Activated naive CD8-positive, alpha-beta T cell treated with anti-CD3 and anti-CD28 coated beads, Interleukin-2, amount 50 U/mL, for 24 hours (primary cell): ENCODE measurements around the gene AXIN1.
"Not testable (repeated sequence)": the region's sequence is repeated elsewhere in the genome, so short reads cannot be mapped to it uniquely, and the experiment has no call there.

Experiments used
- ATAC-seq: fragments of 150-1000 bp; cut with Tn5 transposase; one replicate; pipeline ENCODE4 v1.10.0; 2021
- DNase-seq: peaks from one replicate; pipeline ENCODE4 v3.0.0; 2021
- H3K27ac Mint-ChIP-seq: one replicate; pipeline ENCODE4 v1.8.0; 2021; ENCODE audit warnings: mild to moderate bottlenecking, mixed read lengths
- H3K27me3 Mint-ChIP-seq: one replicate; pipeline ENCODE4 v1.8.0; 2021; ENCODE audit warnings: mixed read lengths
- H3K36me3 Mint-ChIP-seq: one replicate; pipeline ENCODE4 v1.8.0; 2021; ENCODE audit warnings: low read depth, mixed read lengths
- H3K4me1 Mint-ChIP-seq: one replicate; pipeline ENCODE4 v1.8.0; 2021; ENCODE audit warnings: mixed read lengths
- H3K4me3 Mint-ChIP-seq: one replicate; pipeline ENCODE4 v1.8.0; 2021; ENCODE audit warnings: mild to moderate bottlenecking, moderate library complexity, mixed read lengths
- H3K9me3 Mint-ChIP-seq: one replicate; pipeline ENCODE4 v1.8.0; 2021; ENCODE audit warnings: mixed read lengths

Gene AXIN1

DNA sequence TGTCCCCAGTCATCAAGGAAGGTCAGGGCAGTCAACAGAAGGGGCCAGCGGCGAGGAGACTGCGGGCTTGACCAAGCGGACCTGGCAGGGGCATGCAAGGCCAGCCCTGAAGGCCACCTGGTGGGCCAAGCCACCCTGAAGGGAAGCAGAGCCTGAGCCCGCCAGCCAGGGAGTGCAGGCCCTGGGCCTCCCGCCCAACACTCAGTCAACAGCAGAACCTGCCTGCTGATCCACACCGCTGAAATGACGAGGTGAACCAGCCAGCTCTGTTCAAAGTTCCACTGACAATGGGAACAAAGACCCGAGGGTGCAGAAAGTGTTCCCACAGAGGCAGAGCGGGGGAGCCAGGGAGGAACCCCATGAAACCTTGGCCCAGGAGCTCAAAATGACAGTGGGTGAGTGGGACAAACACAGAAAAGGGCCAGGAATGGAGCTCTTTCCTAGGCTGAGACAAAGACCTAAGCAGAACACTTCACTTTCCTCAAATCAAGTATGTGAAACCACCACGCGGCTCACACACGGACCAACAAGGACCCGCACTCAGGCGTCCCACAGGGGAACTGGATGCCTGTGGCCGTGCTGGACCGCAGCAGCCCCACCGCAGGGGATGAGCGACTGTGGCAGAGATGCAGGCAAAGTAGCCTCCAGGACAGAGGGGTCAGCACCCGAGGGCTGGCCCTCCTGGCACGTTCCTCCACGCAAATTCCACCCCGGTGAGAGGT, 12.0 kb downstream of the AXIN1 start:
- Mint-ChIP-seq H3K27ac (no peak overlapping the region), H3K27me3 (no peaks in the 10 kb centered on the region), H3K9me3 (no peaks in the 10 kb centered on the region), H3K4me3 (no peak overlapping the region), H3K4me1 (peaks cover 76% of the 10 kb centered on the region), H3K36me3 (peaks cover 18% of the 10 kb centered on the region)
- DNase-seq (no peak), ATAC-seq (no peak)

DNA sequence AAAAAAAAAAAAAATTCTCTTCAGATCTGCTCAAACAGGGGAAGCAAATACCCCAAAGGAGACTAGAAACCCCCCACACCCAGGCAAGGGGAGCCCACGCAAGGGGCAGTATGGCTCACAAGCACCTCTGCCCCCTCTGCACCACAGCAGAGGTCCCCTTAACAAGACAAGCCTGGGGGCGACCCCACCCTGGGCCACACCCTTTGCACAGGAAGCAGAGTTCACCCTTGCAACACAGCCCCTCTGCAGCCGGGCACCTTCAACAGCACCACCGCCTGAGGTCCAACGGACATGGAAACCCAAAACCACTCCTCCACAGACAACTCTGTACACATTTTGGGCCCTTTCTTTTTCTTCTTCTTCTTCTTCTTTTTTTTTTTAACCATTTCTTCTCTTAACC, 12.8 kb downstream of the AXIN1 start:
- peak overlapping the region; percentile 21 for H3K27ac Mint-ChIP-seq

DNA sequence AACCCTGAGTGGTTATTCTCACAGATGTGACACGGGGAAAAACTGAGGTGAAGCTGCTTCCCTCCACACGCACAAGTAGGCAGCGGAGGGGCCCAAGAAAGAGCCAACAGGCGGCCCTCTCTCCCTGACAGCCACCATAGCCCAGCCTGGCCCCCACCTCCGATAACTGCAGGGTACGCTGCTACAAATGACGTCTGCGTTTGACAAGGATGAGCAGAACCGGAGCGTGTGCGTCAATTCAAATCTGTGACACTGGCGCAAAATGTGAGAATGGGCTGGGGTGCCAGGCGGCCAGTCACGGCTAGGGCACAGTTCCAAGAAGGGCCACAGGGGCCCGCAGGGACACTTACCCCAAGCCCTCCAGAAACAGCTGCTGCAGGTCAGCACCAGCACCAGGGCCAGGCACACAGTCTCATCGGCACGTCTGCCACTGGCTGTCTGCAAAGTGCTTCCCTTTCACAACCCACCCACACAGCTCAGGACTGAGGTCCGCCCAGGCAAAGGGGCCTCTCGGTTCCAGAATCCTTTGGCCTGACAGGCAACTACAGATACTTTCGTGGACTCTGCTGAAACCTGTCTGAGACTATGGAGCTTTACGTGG, 14.4 kb downstream of the AXIN1 start:
- H3K9me3 Mint-ChIP-seq, result no peaks in the 10 kb centered on the region
- DNase-seq (no peak), ATAC-seq (no peak)
- H3K4me3 Mint-ChIP-seq, result no peak overlapping the region
- H3K4me1 Mint-ChIP-seq, result peaks cover 73% of the 10 kb centered on the region
- H3K36me3 Mint-ChIP-seq, result peaks cover 13% of the 10 kb centered on the region
- H3K27me3 Mint-ChIP-seq, result no peaks in the 10 kb centered on the region
- no peak overlapping the region for H3K27ac Mint-ChIP-seq

More for the DNA sequence above, 12.8 kb downstream of the AXIN1 start:
- Mint-ChIP-seq H3K4me1 (peaks cover 74% of the 10 kb centered on the region), H3K36me3 (peaks cover 13% of the 10 kb centered on the region), H3K4me3 (peak overlapping the region; percentile 2), H3K27me3 (no peaks in the 10 kb centered on the region), H3K9me3 (no peaks in the 10 kb centered on the region)
- ATAC-seq, result peak; percentile 22
- DNase-seq, result no peak

DNA sequence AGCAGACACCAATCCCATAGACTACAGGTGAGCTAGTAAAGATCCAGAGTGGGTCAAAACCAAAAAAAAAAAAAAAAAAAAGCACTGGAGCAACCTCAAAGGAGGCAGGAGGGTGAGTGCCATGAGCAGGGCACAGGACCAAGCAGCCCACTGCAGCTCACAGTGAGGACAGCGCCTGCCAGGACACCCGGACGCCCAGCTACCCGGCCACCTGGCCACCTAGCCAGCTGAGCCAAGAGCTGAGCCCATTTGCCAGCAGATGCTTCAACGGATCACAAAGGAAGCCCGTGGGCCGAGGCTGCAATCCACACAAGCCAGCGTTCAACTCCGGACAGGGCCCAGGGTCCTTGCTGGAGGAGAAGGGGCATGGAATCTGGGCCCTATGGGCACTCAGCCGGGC, 15.1 kb downstream of the AXIN1 start:
- no peak for ATAC-seq
- Mint-ChIP-seq H3K27me3 (no peaks in the 10 kb centered on the region), H3K4me1 (peaks cover 66% of the 10 kb centered on the region), H3K36me3 (peaks cover 12% of the 10 kb centered on the region), H3K4me3 (no peak overlapping the region), H3K9me3 (no peaks in the 10 kb centered on the region), H3K27ac (no peak overlapping the region)
- no peak for DNase-seq

DNA sequence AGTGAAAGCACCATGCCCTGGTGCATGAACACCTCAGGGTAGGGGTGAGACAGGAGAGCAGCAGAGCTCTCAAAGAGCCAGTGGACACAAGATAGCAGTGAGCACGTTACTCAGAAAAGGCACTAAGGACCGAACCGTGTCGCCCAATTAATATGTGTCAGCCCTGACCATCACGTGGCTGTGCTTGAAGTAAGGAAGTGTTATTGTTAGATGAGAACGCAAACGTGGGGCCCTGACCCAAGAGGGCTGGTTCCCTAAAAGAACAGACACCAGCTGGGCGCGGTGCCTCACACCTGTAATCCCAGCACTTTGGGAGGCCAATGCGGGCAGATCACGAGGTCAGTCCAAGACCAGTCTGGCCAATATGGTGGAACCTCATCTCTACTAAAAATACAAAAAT, 16.3 kb downstream of the AXIN1 start:
- Mint-ChIP-seq H3K9me3 (no peaks in the 10 kb centered on the region), H3K27ac (no peak overlapping the region), H3K4me1 (peaks cover 66% of the 10 kb centered on the region), H3K27me3 (no peaks in the 10 kb centered on the region), H3K36me3 (peaks cover 6% of the 10 kb centered on the region), H3K4me3 (no peak overlapping the region)
- DNase-seq (no peak), ATAC-seq (no peak)

DNA sequence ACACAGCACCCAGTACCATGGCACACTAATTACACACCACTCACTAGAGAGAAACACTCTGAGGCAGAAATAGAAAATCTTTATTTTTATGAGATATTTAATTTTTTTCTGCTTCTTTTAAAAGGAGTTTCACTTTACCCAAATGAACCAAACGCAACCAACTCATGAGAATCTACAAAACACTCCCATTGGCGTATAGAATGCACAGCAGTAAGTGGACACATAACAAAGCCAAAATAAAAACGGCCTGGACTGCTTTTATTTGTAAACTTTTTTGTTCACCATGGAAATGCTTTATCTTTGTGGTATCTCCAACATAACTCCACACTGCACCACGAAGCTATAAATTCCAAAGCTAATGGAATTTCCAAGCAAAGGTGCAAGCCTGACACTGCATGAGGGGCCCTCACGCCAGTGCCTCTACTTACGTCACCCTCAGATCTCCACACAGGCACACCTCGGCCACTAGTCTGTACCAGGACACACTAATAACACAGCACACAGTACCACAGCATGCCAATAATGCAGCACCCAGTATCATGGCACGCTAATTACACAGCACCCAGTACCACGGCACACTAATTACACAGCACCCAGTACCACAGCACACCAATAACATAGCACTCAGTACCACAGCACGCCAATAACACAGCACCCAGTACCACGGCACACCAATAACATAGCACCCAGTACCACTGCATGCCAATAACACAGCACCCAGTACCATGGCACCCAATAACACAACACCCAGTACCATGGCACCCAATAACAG, 17.5 kb downstream of the AXIN1 start:
- H3K4me1 Mint-ChIP-seq, result peaks cover 69% of the 10 kb centered on the region
- not testable (repeated sequence) for H3K4me3 Mint-ChIP-seq, H3K27me3 Mint-ChIP-seq, H3K36me3 Mint-ChIP-seq, H3K9me3 Mint-ChIP-seq, ATAC-seq, DNase-seq, H3K27ac Mint-ChIP-seq

DNA sequence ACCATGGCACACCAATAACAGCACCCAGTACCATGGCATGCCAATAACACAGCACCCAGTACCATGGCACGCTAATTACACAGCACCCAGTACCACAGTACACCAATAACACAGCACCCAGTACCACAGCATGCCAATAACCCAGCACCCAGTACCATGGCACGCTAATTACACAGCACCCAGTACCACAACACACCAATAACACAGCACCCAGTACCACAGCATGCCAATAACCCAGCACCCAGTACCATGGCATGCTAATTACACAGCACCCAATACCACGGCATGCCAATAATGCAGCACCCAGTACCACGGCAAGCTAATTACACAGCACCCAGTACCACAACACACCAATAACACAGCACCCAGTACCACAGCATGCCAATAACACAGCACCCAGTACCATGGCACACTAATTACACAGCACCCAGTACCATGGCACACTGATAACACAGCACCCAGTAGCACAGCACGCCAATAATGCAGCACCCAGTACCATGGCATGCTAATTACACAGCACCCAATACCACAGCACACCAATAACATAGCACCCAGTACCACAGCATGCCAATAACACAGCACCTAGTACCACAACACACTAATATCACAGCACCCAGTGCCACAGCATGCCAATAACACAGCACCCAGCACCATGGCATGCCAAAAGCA, 18.2 kb downstream of the AXIN1 start:
- H3K36me3 Mint-ChIP-seq, H3K27me3 Mint-ChIP-seq, ATAC-seq, H3K4me3 Mint-ChIP-seq, DNase-seq, H3K27ac Mint-ChIP-seq, H3K9me3 Mint-ChIP-seq: not testable (repeated sequence)
- peaks cover 63% of the 10 kb centered on the region for H3K4me1 Mint-ChIP-seq

DNA sequence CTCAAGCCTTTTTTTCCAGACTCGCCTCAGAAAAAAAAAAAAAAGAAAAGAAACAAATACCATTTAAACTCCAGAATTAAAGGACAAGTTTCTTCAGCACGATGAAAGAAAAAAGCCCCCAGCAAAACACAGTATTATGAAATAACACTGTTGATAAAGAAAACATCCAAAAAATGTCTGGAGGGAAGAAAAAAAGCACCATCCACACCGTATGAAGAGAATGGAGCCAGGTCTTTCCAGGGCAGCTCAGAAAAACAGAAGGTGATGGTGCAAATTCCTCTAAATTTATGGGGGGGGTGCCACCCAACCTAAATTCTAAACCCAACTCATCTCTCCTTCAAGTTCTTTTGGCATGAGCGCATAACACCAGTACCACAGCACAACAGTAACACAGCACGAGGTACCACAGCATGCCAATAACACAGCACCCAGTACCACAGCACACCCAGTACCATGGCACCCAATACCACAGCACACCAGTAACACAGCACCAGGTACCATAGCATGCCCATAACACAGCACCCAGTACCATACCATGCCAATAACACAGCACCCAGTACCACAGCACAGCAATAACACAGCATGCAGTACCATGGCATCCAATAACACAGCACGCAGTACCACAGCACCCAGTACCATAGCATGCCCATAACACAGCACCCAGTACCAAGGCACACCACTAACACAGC, 19.0 kb downstream of the AXIN1 start:
- no peak overlapping the region for H3K27ac Mint-ChIP-seq
- peaks cover 2% of the 10 kb centered on the region for H3K36me3 Mint-ChIP-seq
- H3K4me1 Mint-ChIP-seq, result peaks cover 59% of the 10 kb centered on the region
- no peaks in the 10 kb centered on the region for H3K27me3 Mint-ChIP-seq
- H3K4me3 Mint-ChIP-seq, result no peak overlapping the region
- no peaks in the 10 kb centered on the region for H3K9me3 Mint-ChIP-seq
- ATAC-seq (no peak), DNase-seq (no peak)

DNA sequence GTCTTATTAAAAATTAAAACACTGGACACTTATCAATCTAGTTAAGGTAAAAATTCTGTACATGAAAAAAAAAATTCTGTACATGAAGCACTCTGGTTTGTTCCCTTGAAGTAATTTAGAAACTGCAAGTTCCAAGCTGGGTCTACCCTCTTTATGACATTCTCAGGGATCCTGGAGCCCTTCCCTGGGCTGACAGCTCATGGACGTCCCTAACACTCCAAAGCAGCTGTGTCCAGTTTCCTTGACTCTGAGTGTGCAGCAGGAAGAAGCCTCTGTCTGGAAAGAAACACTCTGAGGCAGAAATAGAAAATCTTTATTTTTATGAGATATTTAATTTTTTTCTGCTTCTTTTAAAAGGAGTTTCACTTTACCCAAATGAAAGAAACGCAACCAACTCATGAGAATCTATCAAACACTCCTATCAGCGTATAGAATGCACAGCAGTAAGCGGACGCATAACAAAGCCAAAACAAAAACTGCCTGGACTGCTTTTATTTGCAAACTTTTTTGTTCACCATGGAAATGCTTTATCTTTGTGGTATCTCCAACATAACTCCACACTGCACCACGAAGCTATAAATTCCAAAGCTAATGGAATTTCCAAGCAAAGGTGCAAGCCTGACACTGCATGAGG, 21.2 kb downstream of the AXIN1 start:
- not testable (repeated sequence) for H3K27ac Mint-ChIP-seq, H3K27me3 Mint-ChIP-seq, H3K9me3 Mint-ChIP-seq, H3K36me3 Mint-ChIP-seq, ATAC-seq, H3K4me3 Mint-ChIP-seq, DNase-seq
- H3K4me1 Mint-ChIP-seq, result peaks cover 57% of the 10 kb centered on the region

DNA sequence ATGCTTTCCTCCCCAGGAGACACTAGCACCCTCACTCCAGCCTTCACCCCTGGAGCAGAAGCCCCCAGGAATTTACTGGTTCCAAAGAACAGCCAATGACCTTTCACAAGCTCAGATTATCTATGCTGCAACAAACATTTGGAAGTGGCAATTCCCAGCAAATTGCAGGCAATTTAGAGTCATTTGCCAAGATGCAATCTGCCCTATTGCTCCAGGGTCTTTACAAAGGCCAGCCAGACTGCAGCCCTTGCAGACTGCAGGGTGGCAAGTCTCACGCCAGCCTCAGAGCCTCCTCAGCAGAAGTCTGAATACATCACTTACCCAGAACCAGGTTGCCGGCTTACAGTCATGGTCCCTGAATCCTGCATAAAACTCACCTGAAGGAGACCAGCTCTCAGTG, 21.8 kb downstream of the AXIN1 start:
- Mint-ChIP-seq H3K27ac (no peak overlapping the region), H3K9me3 (no peaks in the 10 kb centered on the region), H3K4me3 (no peak overlapping the region), H3K36me3 (no peaks in the 10 kb centered on the region), H3K27me3 (no peaks in the 10 kb centered on the region), H3K4me1 (peaks cover 56% of the 10 kb centered on the region)
- no peak for ATAC-seq
- no peak for DNase-seq

DNA sequence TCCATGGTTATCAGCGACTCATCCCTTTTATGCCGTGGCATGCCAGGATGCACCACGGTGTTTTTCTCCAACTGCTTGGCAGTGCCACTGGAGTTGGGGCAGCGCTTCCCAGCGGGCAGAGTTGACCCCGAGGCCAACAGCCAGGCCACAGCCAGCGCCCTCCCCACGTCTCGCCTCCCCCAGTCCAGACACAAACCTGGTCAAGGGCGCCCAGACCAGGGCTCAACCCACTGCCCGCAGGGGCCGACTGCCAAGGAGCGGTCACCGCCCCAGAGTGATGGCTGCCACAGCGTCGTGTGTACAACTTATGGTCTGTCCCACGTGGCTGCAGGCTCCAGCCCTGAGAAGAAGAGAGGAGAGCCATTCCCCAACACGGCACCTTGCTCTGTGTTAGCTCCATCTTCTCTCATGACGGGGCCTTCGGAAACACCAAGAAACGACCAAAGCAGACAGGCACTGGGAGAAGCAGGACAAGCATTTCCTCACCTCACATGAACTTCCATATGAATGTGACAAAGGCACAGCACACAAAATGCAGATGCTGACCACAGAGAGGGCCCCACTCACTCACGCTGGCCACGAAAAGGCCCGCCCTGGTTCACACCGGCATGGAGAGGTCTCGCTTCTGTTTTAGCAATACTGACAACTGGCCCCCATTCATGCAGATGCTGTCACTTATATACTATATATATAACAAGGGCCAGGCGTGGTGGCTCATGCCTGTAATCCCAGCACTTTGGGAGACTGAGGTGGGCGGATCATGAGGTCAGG, 27.0 kb downstream of the AXIN1 start:
- no peaks in the 10 kb centered on the region for H3K36me3 Mint-ChIP-seq

DNA sequence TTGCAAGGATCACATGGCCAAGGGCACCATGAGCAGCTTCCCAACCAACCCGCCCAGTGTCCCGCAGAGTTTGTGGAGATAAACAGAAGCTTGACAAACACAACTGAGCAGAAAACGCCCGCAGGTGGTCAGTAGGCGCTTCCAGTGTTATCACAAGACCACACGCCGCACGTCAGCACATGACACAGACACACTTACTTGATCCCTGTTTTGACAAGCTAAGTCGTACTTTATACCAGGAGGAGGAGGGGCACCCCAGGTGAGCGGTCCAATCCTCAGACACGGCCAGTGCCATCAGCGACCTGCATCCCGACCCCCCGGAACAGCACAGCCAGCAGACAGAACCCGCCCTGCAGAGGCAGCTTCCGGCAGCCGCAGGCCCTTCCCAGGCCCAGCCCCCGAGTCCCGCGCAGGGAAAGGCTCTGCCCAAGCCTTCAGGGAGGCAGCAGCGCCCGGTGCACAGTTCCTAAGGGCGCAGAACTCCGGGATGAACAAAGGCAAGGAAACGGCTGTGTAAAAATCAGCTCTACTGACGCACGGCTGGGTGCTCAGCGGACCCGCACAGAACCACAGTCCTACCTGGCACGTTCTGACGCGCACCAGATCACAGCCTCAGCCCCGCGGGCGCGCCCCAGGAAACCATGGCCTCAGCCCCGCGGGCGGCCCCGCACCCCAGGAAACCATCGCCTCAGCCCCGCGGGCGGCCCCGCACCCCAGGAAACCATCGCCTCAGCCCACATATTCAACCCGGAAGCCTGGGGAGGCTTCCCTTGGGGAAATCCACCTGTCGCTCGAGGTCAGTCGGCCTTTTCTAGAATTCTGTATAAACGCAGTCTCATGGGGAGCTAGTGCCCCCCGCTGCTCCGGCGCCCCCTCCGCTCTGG, 27.8 kb downstream of the AXIN1 start:
- Mint-ChIP-seq H3K4me1 (peaks cover 47% of the 10 kb centered on the region), H3K9me3 (no peaks in the 10 kb centered on the region), H3K36me3 (peaks cover 4% of the 10 kb centered on the region), H3K27me3 (no peaks in the 10 kb centered on the region), H3K4me3 (peak overlapping the region; percentile 56), H3K27ac (no peak overlapping the region)
- peak; percentile 54 for DNase-seq
- ATAC-seq, result peak; percentile 35

More for the DNA sequence above, 27.0 kb downstream of the AXIN1 start:
- ATAC-seq (no peak), DNase-seq (no peak)
- Mint-ChIP-seq H3K27ac (no peak overlapping the region), H3K9me3 (no peaks in the 10 kb centered on the region), H3K4me1 (peaks cover 46% of the 10 kb centered on the region), H3K27me3 (no peaks in the 10 kb centered on the region), H3K4me3 (peak overlapping the region; percentile 56)

DNA sequence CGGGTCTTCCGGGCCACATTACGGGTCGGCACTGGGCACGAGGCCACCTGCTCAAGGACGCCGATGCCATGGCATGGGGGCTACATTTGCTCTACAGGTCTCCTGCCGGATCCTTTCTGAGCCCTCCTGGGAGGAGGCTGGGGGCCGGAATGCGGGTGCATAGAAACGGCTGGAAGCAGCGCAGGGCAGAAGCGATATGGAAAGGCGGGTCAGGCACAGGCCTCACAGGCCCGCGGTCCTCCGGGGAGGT, 28.4 kb downstream of the AXIN1 start:
- DNase-seq, result no peak
- H3K9me3 Mint-ChIP-seq, result no peaks in the 10 kb centered on the region
- no peak for ATAC-seq
- no peaks in the 10 kb centered on the region for H3K27me3 Mint-ChIP-seq
- H3K4me1 Mint-ChIP-seq, result peaks cover 51% of the 10 kb centered on the region
- H3K4me3 Mint-ChIP-seq, result no peak overlapping the region
- no peak overlapping the region for H3K27ac Mint-ChIP-seq
- peaks cover 7% of the 10 kb centered on the region for H3K36me3 Mint-ChIP-seq
